Activated naive CD4-positive, alpha-beta T cell treated with Interleukin-2 at 50 U/mL for 16 hours (primary cell): ENCODE measurements around the gene DOCK2.
"Not testable (repeated sequence)": the region's sequence is repeated elsewhere in the genome, so short reads cannot be mapped to it uniquely, and the experiment has no call there.

Source experiments
- DNase-seq: peaks from one replicate; pipeline ENCODE4 v3.0.0-alpha.2; 2020

Gene DOCK2

GRCh38 chr5:169641253-169641652 lies 4.2 kb downstream of the DOCK2 start:
- DNase-seq: no peak

GRCh38 chr5:169646856-169647255 lies 9.8 kb downstream of the DOCK2 start:
- no peak for DNase-seq

DNA sequence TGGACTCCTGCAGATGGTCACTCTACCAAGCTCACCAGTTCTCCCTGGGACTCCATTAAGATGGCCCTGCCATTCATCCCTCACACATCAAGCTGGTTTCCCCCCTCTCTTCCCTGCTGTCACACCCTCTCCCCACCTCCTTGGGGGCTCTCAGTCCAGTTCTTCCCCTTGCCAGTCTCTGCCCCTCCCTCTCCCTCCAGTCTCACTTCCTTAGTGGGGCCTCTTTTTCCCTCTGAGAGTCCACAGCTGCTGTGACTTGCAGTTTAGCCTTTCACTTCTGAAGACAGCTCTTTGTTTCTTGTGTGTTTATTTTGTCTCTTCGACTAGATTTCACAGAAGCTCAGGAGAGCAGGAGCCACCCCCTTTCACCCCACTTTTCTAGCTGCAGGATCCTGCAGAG lies 10.5 kb downstream of the DOCK2 start:
- no peak for DNase-seq

DNA sequence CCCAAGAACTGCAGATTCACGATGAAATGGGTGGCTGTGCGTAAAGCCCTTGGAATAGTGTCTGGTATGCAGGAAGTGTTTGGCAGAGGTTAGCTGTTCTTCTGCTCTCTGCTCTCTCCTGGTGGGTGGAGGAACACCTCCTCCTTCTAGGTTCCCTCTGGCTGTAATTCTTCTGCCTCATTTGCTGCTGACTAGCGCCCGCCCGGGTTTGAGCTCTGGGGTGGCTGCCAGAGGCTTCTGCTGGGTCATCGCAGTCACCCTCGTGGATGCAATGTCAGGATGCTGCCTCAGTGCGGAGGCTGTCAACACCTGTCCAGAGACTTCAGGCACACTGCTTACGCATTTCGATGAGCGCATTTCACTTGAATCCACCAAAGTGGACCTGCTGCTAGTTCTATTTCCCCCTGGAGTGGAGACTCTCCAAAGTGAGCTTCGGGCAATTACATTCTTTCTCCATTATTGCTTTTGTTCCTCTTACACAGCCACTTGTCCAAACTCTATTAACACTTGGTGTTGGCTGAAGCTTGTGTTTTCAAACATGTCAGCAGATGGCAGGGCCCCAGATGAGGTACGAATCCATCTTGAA lies 11.7 kb downstream of the DOCK2 start:
- DNase-seq: no peak

DNA sequence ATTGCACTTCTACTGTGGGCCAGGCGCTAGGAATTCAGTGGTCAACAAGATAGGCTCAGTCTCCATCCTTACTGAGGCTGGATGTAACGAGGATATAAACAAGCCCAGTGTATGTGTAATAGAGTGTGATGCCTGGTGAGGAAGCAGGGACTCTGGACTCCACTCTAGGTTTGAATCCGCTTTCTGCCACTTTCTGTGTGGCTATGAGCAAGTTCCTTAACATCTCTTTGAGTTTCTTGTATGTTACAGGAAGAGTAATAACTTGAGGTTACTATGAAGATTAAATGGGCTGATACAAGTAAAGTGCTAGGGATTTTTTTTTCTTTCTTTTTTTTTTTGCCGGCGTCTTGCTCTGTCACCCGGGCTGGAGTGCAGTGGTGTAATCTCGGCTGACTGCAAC lies 12.4 kb downstream of the DOCK2 start:
- DNase-seq: no peak

GRCh38 chr5:169650701-169651331 lies 13.7 kb downstream of the DOCK2 start:
- DNase-seq: no peak

DNA sequence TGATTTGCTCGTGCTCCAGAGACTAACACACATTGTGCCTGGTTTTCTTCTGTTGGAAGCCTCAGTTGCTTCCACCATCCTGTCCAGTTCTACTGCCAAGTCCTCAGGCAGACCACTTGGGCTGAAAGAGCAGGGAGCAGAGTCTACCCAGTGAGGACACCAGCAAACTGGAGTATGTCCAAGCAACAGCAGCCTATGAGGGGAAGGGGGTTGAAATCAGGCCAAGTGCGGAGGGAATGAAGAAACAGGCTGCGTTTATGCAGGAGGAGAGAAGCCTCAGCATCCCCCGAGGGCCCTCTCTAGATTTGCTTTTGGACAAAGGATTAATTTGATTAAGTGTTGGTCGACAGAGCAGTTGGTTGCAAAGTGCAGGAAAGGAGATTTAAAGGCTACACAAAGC lies 14.5 kb downstream of the DOCK2 start:
- no peak for DNase-seq

- no peak for DNase-seq
These were observed 15.0 kb downstream of the DOCK2 start for GRCh38 chr5:169652057-169652456.

DNA sequence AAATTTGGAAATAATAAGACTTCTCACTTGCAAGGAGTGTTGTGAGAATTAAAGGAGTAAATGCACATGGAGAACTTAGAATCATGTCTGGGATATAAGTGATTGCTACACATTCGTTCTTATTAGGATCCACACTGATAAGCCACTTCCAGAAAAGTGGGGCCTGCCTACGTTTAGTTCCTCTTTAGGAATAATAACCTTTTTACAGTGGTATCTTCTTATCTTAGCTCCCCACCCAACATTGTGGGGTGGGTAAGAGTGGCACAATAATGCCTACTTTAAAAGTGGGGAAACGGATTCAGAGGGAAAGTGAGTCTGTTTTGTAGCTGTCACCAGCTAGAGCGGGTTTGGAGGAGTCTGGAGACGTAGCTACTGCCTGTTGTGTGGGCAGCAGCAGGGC lies 16.0 kb downstream of the DOCK2 start:
- no peak for DNase-seq

- no peak for DNase-seq
These were observed 18.3 kb downstream of the DOCK2 start for GRCh38 chr5:169655353-169655752.

DNA sequence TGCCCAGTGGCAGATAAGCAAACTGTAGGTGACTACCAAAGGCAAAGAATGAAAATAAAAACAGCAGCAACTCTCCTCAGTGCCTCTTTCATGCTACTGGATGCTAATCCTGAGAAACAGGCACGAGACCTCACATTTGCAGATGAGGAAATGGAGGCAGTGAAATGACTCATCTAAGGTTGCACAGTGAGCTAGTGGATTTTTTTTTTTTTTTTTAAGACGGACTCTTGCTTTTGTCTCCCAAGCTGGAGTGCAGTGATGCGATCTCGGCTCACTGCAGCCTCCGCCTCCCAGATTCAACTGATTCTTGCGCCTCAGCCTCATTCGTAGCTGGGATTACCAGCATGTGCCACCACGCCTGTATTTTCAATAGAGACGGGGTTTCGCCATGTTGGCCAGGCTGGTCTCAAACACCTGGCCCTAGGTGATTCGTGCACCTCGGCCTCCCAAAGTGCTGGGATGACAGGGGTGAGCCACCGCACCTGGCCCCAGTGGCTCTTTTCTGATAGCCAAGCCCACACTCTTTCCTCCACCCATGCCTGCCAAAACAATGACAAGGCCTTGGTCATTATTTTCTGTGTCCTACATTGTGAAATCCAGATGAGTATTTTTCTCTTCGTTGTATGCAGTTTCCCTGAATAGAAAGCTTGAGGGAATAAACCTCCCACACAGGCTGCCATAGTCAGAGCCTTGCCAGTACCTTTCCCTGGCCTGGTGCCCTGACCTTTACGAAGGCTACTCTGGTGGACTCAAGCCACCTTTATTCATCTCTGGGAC lies 19.2 kb downstream of the DOCK2 start:
- no peak for DNase-seq

DNA sequence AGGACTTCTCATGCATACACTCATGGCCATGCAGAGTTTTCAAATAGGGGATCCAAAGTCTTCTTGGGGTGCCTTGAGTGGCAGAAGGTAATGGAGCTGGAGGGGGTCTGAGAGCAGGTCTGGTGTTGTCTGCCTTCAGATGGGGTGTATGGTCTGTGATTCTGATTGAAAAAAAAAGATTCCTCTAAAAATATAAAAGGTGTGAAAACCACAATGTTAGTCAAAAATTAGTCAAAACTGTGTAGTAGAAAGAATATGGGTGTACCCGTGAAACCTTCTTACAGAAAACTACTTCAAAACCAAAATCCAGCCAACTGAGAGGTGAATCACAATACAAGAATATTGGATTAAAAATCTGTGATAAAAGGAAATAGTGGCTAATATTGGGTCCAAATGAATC lies 20.1 kb downstream of the DOCK2 start:
- no peak for DNase-seq

GRCh38 chr5:169662451-169662850 lies 25.4 kb downstream of the DOCK2 start:
- DNase-seq: not testable (repeated sequence)

GRCh38 chr5:169663537-169663936 lies 26.5 kb downstream of the DOCK2 start:
- no peak for DNase-seq

- DNase-seq: no peak
These were observed 29.3 kb downstream of the DOCK2 start for GRCh38 chr5:169666365-169666764.

DNA sequence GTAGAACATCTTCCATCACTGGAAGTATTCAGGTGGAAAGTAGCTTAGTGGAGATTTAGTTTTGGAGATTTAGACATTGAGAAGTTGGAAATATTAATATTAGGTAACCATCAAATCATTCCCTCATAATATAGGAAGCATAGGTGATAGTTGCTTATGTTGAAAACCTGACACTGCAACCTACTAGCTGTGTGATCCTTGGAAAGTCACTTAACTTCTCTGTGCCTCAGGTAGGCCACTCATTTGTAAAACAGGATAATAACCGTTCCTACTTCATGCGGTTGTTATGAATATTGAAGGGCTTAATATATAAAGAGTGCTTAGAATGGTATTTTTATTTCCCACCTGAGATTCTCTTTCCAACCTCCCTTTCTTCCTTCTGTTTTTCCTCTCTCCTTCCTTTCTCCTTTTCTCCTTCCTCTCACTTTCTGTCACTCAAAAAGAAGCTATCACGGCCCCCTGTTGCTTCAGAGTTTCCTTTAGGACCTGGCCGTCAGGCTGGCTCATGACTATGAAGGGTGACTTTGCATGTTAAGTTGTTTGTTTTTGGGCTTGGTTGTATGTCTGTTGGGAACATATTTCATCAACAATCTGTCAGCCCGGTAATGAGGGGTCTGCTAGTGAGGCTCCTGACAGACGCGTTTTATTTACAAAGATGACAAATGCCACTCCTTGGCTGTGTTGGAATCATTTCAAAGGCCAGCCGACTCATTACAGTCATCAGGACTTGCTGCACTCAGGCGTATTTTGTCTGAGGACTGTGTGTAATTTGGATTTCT lies 31.0 kb downstream of the DOCK2 start:
- DNase-seq: no peak

DNA sequence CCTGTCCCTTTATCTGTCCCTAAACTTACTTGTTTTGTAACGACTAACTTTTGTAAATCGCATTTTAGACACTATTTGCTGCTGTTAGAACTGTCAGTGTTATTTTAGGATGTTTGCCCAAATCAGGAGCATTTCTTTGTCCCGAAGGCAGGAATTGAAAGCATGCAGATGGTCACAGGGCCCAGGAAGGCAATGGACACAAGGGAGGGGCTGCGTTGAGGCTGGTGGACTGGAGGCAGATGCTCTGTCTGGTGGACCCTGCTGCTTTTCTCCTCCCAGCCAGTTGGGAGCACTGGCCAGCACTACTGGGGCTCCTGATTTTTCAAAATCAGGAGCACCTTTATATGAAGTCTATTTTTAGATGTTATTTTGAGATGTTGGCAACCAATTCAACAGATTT lies 31.7 kb downstream of the DOCK2 start:
- no peak for DNase-seq

- DNase-seq: no peak
These were observed 33.9 kb downstream of the DOCK2 start for GRCh38 chr5:169670769-169671525.

DNA sequence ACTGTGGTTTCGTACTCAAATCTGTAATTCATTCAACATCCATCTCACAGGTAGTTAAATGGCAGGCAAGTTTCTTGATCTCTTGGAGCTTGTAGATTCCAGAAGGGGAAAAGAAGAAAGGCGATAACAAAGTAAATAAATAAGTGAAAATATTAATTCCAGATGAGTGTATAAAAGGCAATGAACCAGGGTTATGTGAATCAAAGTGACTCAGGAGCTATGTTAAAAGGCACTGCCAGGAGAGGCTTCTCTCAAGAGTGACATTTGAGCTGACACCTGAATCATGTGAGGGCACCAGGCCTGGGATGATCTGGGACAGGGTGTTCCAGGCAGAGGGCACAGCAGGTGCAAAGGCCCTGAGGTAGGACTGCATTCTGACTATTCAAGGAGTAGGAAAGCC lies 45.0 kb downstream of the DOCK2 start:
- DNase-seq: no peak

GRCh38 chr5:169686137-169686536 lies 49.1 kb downstream of the DOCK2 start:
- no peak for DNase-seq

DNA sequence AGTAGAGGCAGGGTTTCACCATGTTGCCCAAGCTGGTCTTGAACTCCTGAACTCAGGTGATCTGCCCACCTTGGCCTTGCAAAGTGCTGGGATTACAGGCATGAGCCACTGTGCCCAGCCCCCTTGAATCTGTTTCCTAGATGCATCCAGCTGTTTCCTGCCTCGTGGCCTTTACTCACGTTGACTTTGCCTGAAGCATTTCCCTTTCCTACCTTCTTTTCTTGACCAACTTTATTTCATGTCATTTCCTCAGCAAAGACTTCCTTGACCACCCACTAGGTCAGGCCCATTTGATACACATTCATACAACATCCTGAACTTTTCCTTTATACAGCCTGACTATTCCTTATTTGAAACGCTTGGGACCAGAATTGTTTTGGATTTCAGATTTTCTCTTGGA lies 51.0 kb downstream of the DOCK2 start:
- DNase-seq: no peak

GRCh38 chr5:169691471-169691870 lies 54.4 kb downstream of the DOCK2 start:
- no peak for DNase-seq

GRCh38 chr5:169694091-169694625 lies 57.1 kb downstream of the DOCK2 start:
- no peak for DNase-seq
